ENCODE results near the gene ANKMY2. TPM values are rescaled to one million over a fixed set of nuclear protein-coding genes. Genes with fewer than 3 reads are reported as not detected.

The ANKMY2 gene
- total RNA-seq, 1 donor from 2014 or later, result 21.5 TPM

DNA sequence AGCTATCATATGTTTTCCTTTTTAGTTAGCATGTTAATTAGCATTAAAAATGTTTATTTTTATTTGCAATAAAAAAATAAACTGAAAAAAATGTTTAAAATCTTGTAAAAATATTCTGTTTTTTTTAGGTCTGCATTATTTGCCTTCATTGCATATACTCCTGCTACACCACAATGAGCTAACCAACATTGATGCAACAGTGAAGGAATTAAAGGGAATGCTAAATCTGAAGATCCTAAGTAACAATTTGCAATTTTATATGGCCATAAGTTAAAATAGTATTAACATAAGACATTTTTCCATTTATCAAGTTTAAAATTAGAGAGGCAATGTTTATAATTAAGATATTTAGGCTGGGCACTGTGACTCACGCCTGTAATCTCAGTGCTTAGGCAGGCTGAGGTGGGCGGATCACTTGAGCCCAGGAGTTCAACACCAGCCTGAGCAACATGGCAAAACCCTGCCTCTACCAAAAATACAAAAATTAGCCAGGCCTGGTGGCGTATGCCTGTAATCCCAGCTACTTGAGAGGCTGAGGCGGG lies 86.7 kb downstream of the ANKMY2 start:
- no peak for ATAC-seq (ENCODE audit: poor library complexity)
- DNase-seq, result no peak
- intact Hi-C loops (cut with DNase I), result no loop called here

- ATAC-seq (ENCODE audit: poor library complexity), result no peak
- no peak for DNase-seq
- intact Hi-C loops (cut with DNase I), result no loop called here
Observed at GRCh38 chr7:16556359-16556758, 89.2 kb downstream of the ANKMY2 start.

DNA sequence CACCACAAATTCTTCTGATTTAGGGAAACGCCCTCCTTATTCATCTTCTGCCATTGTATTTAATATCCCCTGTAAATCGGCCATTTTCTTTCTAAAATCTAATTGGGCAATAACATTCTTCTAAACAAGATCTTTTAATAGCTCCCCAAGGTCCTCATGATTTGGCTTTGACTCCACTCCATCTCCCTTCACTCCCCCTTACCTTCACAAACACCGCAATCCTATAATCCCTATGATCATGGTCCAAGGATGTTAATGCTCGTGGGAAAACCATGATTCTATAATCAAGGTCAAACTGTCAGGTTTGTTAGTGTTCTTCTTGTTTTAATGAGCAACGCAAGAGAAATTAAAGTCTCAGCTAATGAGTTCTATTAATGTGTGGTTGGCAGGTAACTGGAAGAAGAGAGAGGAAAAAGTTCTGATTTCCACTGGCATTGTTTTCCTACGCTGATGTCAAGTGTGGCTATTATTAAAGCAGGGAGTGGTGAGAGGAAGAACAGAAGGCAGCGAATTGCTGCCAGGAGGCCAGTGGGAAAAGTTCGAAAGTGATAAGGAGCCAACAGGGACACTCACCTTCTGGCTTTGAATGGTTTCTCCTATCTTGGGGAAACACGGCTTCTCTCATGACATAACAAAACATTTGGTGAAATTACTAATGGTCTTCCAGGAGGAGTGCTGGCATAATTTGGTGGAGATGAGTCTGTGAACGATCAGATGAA lies 90.9 kb downstream of the ANKMY2 start:
- DNase-seq, result no peak
- intact Hi-C loops (cut with DNase I), result no loop called here
- ATAC-seq (ENCODE audit: poor library complexity), result peak; percentile 97

DNA sequence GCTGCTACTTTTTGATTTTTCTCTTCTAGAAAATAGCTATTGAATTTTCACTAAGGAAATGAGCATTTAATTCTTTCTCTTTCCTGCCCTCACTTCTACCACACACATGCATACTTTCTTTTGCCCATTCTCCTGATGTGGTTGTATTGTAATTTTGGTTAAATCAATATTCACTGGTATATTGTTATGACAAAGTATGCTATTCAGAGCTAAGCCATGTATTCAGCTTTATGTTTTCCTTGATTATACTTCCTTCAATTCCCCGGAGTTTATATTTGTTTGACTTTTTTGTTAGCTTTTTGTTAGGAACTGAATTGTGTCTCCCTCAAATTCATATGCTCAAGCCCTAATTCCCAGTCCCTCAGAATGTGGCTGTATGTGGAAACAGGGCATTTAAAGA lies 94.9 kb downstream of the ANKMY2 start:
- intact Hi-C loops (cut with DNase I), result no loop called here
- ATAC-seq (ENCODE audit: poor library complexity) (no peak), DNase-seq (no peak)

Other genes starting within 250 kb of the ANKMY2 start
- 8.7 TPM for gene CRPPA, start 224.2 kb downstream of the ANKMY2 start, total RNA-seq
- gene SOSTDC1, start 180.0 kb downstream of the ANKMY2 start, total RNA-seq, result 0.67 TPM
- gene LRRC72, start 118.9 kb downstream of the ANKMY2 start, total RNA-seq, result not detected
- 359 TPM for gene BZW2, start 427 bp upstream of the ANKMY2 start, total RNA-seq
- 14.8 TPM for gene TSPAN13, start 108.0 kb upstream of the ANKMY2 start, total RNA-seq
- not detected for gene AGR2, start 159.2 kb upstream of the ANKMY2 start, total RNA-seq
- not detected for gene AGR3, start 236.2 kb upstream of the ANKMY2 start, total RNA-seq